NCI-H1105 (cell line): ENCODE results near the gene DLL1.
"Not testable (repeated sequence)": the region's sequence is repeated elsewhere in the genome, so short reads cannot be mapped to it uniquely, and the experiment has no call there.

Experiments
- DNase-seq: peaks from one replicate; lab custom pipeline; 2025; lab: John Stamatoyannopoulos, UW

Gene DLL1

GRCh38 chr6:170290296-170291128 lies at the start of gene DLL1:
DLL1 (minus strand) TSS chr6:170291078; CDS start chr6:170290139, 939 bp downstream.
- DNase-seq: peak; percentile 95

GRCh38 chr6:170335199-170335598 lies 44.3 kb upstream of the DLL1 start:
- not testable (repeated sequence) for DNase-seq

GRCh38 chr6:170329321-170329720 lies 38.4 kb upstream of the DLL1 start:
- DNase-seq: no peak

- DNase-seq: no peak
Measured at GRCh38 chr6:170317718-170318117, 26.8 kb upstream of the DLL1 start.

GRCh38 chr6:170317076-170317475 lies 26.2 kb upstream of the DLL1 start:
- DNase-seq: no peak

- no peak for DNase-seq
Measured at GRCh38 chr6:170316071-170316470, 25.2 kb upstream of the DLL1 start.

- DNase-seq: no peak
Measured at GRCh38 chr6:170314983-170315382, 24.1 kb upstream of the DLL1 start.

- DNase-seq: no peak
Measured at GRCh38 chr6:170313716-170314295, 22.9 kb upstream of the DLL1 start.

- DNase-seq: no peak
Measured at GRCh38 chr6:170312876-170313275, 22.0 kb upstream of the DLL1 start.

GRCh38 chr6:170311696-170312095 lies 20.8 kb upstream of the DLL1 start:
- no peak for DNase-seq

GRCh38 chr6:170308761-170309160 lies 17.9 kb upstream of the DLL1 start:
- no peak for DNase-seq

GRCh38 chr6:170307080-170307545 lies 16.2 kb upstream of the DLL1 start:
- no peak for DNase-seq

GRCh38 chr6:170306324-170307079 lies 15.6 kb upstream of the DLL1 start, which contains the start of gene FAM120B:
FAM120B (plus strand) TSS chr6:170306758; CDS start chr6:170317391, 10,633 bp downstream.
- peak; percentile 99 for DNase-seq

- no peak for DNase-seq
Measured at GRCh38 chr6:170305805-170306323, 15.0 kb upstream of the DLL1 start.

- DNase-seq: no peak
Measured at GRCh38 chr6:170301184-170301583, 10.3 kb upstream of the DLL1 start.

- DNase-seq: no peak
Measured at GRCh38 chr6:170298688-170299087, 7.8 kb upstream of the DLL1 start.

- no peak for DNase-seq
Measured at GRCh38 chr6:170297576-170298330, 6.9 kb upstream of the DLL1 start.

GRCh38 chr6:170296746-170297575 lies 6.1 kb upstream of the DLL1 start:
- DNase-seq: no peak

GRCh38 chr6:170296423-170296745 lies 5.5 kb upstream of the DLL1 start:
- DNase-seq: no peak

GRCh38 chr6:170295510-170296422 lies 4.9 kb upstream of the DLL1 start:
- DNase-seq: peak; percentile 68
